HCT116 (cell line): ENCODE data around the gene RPTOR. TPM values are rescaled to one million over a fixed set of nuclear protein-coding genes. Genes with fewer than 3 reads are reported as not detected.

Experiments
- ATAC-seq: fragments of 200-7000 bp; cut with Tn5 transposase; 2 replicates; pipeline ENCODE4 v1.9.1; 2020; ENCODE audit warnings: mild to moderate bottlenecking, moderate library complexity
- BruUV-seq: library from RNA; stranded (reverse); fragments of 400-500 nt; replicated peaks from 2 replicates; lab custom pipeline; 2021; lab: Mats Ljungman, UMichigan
- CTCF ChIA-PET: fragments of 300-600 bp; sonication (Branson Sonifier 250); formaldehyde crosslinking; loops from one replicate; lab custom pipeline; 2021; ENCODE audit warnings: antibody characterized with exemption; lab: Charles Lee
- POLR2A ChIA-PET: fragments of 300-600, 350-600 bp; sonication (Branson Sonifier 250); formaldehyde crosslinking; loops from one replicate; lab custom pipeline; 2021; ENCODE audit warnings: antibody characterized with exemption; lab: Charles Lee
- RAD21 ChIA-PET, 2 experiments: fragments of 300-600 bp; sonication (Branson Sonifier 250); formaldehyde crosslinking; loops; one replicate each; lab custom pipeline; 2023; ENCODE audit warnings: low total read pairs in 2 of 2; ENCODE audit not compliant: uncharacterized antibody in 2 of 2, unreplicated experiment in 2 of 2, low non-redundant PET in 1 of 2; lab: Charles Lee
- DNase-seq: peaks from one replicate; pipeline ENCODE4 v3.0.0-alpha.2; 2010; ENCODE audit warnings: low read depth, low spot score
- H2AFZ ChIP-seq: fragments of 200-600 bp; shearing (Covaris generic), sonication (generic); 2 replicates; pipeline ENCODE4 v1.6.1; 2017; ENCODE audit warnings: low read depth, mixed run types, mixed read lengths, antibody characterized with exemption, low read length; ENCODE audit not compliant: poor library complexity, severe bottlenecking
- H3K27ac ChIP-seq: 2 replicates; pipeline ENCODE4 v1.5.1; 2012; ENCODE audit warnings: low read depth, low read length
- H3K27me3 ChIP-seq: fragments of 200-600 bp; sonication (generic); 2 replicates; pipeline ENCODE4 v1.6.1; 2016; ENCODE audit warnings: mixed run types, low read length, mixed read lengths; ENCODE audit not compliant: insufficient read depth
- H3K36me3 ChIP-seq, 2 experiments: fragments of 200-500 bp in 1 of 2; fragments of 200-600 bp in 1 of 2; sonication (Bioruptor generic) in 1 of 2; sonication (generic) in 1 of 2; 2 replicates each; pipeline versions ENCODE4 v1.5.1 to v1.6.1; 2014 to 2016; ENCODE audit warnings: low read length in 2 of 2, inconsistent platforms in 1 of 2, mixed read lengths in 1 of 2, mixed run types in 1 of 2; ENCODE audit not compliant: insufficient read depth in 2 of 2, control insufficient read depth in 1 of 2
- H3K4me1 ChIP-seq, 2 experiments: fragments of 200-600 bp in 1 of 2; sonication (generic) in 1 of 2; 2 replicates each; pipeline versions ENCODE4 v1.5.1 to v1.6.1; 2012 to 2017; ENCODE audit warnings: low read length in 2 of 2, inconsistent platforms in 1 of 2, mild to moderate bottlenecking in 1 of 2, mixed read lengths in 1 of 2, mixed run types in 1 of 2, moderate library complexity in 1 of 2; ENCODE audit not compliant: insufficient read depth in 2 of 2, control insufficient read depth in 1 of 2
- H3K4me2 ChIP-seq: fragments of 200-600 bp; sonication (generic); 2 replicates; pipeline ENCODE4 v1.6.1; 2017; ENCODE audit warnings: mixed run types, low read length, mixed read lengths
- H3K4me3 ChIP-seq, 2 experiments: fragments of 200-600 bp in 1 of 2; sonication (generic) in 1 of 2; replicated peaks in 1 of 2; 2 replicates each; pipeline ENCODE4 v1.5.1; 2011 to 2016; ENCODE audit warnings: low read length in 2 of 2, control low read depth in 1 of 2, low read depth in 1 of 2, mild to moderate bottlenecking in 1 of 2, mixed read lengths in 1 of 2, mixed run types in 1 of 2
- H3K79me2 ChIP-seq: fragments of 200-600 bp; sonication (generic); 2 replicates; pipeline ENCODE4 v1.6.1; 2017; ENCODE audit warnings: mild to moderate bottlenecking, mixed run types, low read length, moderate library complexity, mixed read lengths; ENCODE audit not compliant: insufficient read depth
- H3K9ac ChIP-seq: fragments of 200-600 bp; sonication (generic); 2 replicates; pipeline ENCODE4 v1.6.1; 2016; ENCODE audit warnings: low read length, mixed read lengths
- H3K9me2 ChIP-seq: fragments of 200-600 bp; sonication (generic), shearing (Covaris generic); 2 replicates; pipeline ENCODE4 v1.6.1; 2017; ENCODE audit warnings: mixed run types, mild to moderate bottlenecking, moderate library complexity; ENCODE audit not compliant: insufficient read depth
- H3K9me3 ChIP-seq, 2 experiments: fragments of 200-500 bp in 1 of 2; fragments of 200-600 bp in 1 of 2; sonication (Bioruptor generic) in 1 of 2; sonication (generic) in 1 of 2; 2 replicates each; pipeline ENCODE4 v1.6.1; 2014 to 2017; ENCODE audit warnings: low read length in 2 of 2, mixed read lengths in 2 of 2, inconsistent platforms in 1 of 2, low read depth in 1 of 2, mild to moderate bottlenecking in 1 of 2, mixed run types in 1 of 2, moderate library complexity in 1 of 2; ENCODE audit not compliant: control insufficient read depth in 1 of 2, insufficient read depth in 1 of 2
- H4K20me1 ChIP-seq: fragments of 200-600 bp; sonication (generic), shearing (Covaris generic); 2 replicates; pipeline ENCODE4 v1.6.1; 2017; ENCODE audit warnings: mixed run types, mild to moderate bottlenecking, moderate library complexity; ENCODE audit not compliant: insufficient read depth
- ATF3 ChIP-seq: IDR thresholded peaks from 2 replicates; pipeline ENCODE4 v1.6.1; 2012
- CBX3 ChIP-seq: IDR thresholded peaks from 2 replicates; pipeline ENCODE4 v1.6.1; 2012; ENCODE audit warnings: low read depth
- CEBPB ChIP-seq: IDR thresholded peaks from 2 replicates; pipeline ENCODE4 v1.6.1; 2012; ENCODE audit warnings: low read depth
- CTCF ChIP-seq, 3 experiments: fragments of 200-600 bp in 1 of 3; sonication (generic) in 1 of 3; IDR thresholded peaks in 2 of 3; conservative IDR thresholded peaks in 1 of 3; 2 replicates each; pipeline ENCODE4 v1.5.1; 2012 to 2017; ENCODE audit warnings: low read depth in 2 of 3, low read length in 2 of 3, antibody characterized with exemption in 1 of 3, borderline replicate concordance in 1 of 3, control low read depth in 1 of 3, mild to moderate bottlenecking in 1 of 3, mixed read lengths in 1 of 3, mixed run types in 1 of 3, moderate library complexity in 1 of 3; ENCODE audit not compliant: insufficient read depth in 1 of 3
- EGR1 ChIP-seq: IDR thresholded peaks from 2 replicates; pipeline ENCODE4 v1.6.1; 2012; ENCODE audit warnings: low read depth
- ELF1 ChIP-seq: IDR thresholded peaks from 2 replicates; pipeline ENCODE4 v1.6.1; 2012; ENCODE audit warnings: low read depth, borderline replicate concordance
- EZH2 ChIP-seq: fragments of 200-600 bp; sonication (generic); IDR thresholded peaks from 2 replicates; pipeline ENCODE4 v1.6.1; 2017; ENCODE audit warnings: antibody characterized with exemption, mixed run types
- EZH2phosphoT487 ChIP-seq: fragments of 200-600 bp; IDR thresholded peaks from 2 replicates; pipeline ENCODE4 v1.6.1; 2018; ENCODE audit warnings: antibody characterized with exemption, borderline replicate concordance
- FOSL1 ChIP-seq: IDR thresholded peaks from 2 replicates; pipeline ENCODE4 v1.6.1; 2012; ENCODE audit warnings: low read depth
- JUND ChIP-seq: IDR thresholded peaks from 2 replicates; pipeline ENCODE4 v1.6.1; 2012
- MAX ChIP-seq: IDR thresholded peaks from 2 replicates; pipeline ENCODE4 v1.6.1; 2012
- POLR2A ChIP-seq: IDR thresholded peaks from 2 replicates; pipeline ENCODE4 v1.7.0; 2011; ENCODE audit warnings: borderline replicate concordance; ENCODE audit not compliant: insufficient read depth, insufficient read length; ENCODE audit errors: extremely low read depth
- POLR2AphosphoS5 ChIP-seq: IDR thresholded peaks from 2 replicates; pipeline ENCODE4 v1.6.1; 2011; ENCODE audit warnings: mild to moderate bottlenecking, low read depth, low read length, moderate library complexity
- REST ChIP-seq: IDR thresholded peaks from 2 replicates; pipeline ENCODE4 v1.6.1; 2012; ENCODE audit warnings: low read depth
- SP1 ChIP-seq: IDR thresholded peaks from 2 replicates; pipeline ENCODE4 v1.6.1; 2012; ENCODE audit warnings: low read depth
- SRF ChIP-seq: IDR thresholded peaks from 2 replicates; pipeline ENCODE4 v1.6.1; 2012; ENCODE audit warnings: low read depth
- TCF7L2 ChIP-seq: IDR thresholded peaks from 2 replicates; pipeline ENCODE4 v1.7.0; 2011; ENCODE audit warnings: borderline replicate concordance, inconsistent platforms; ENCODE audit not compliant: insufficient read depth, insufficient read length; ENCODE audit errors: extremely low read depth
- YY1 ChIP-seq: IDR thresholded peaks from 2 replicates; pipeline ENCODE4 v1.6.1; 2011; ENCODE audit warnings: low read length, low read depth, moderate library complexity, mild to moderate bottlenecking; ENCODE audit not compliant: insufficient replicate concordance; ENCODE audit errors: extremely low read depth
- ZBTB33 ChIP-seq: IDR thresholded peaks from 2 replicates; pipeline ENCODE4 v1.6.1; 2011; ENCODE audit warnings: mild to moderate bottlenecking, low read length, moderate library complexity; ENCODE audit not compliant: insufficient replicate concordance; ENCODE audit errors: extremely low read depth
- ZFX ChIP-seq: fragments of 450-650 bp; IDR thresholded peaks from 2 replicates; pipeline ENCODE4 v1.6.1; 2017
- intact Hi-C: fragments of 100-400 bp; cut with micrococcal nuclease; formaldehyde crosslinking; loops from 2 replicates; pipeline ENCODE4 v1.10.0; 2022
- total RNA-seq: library from RNA; stranded (reverse); gene quantifications from one replicate; pipeline ENCODE4 v1.2.1, GENCODE V29; 2021; ENCODE audit not compliant: unreplicated experiment

The RPTOR gene
- total RNA-seq, 1 experiment from 2014 or later, result 69.5 TPM

- BruUV-seq, result no TSS peak
- POLR2A ChIA-PET, result interaction anchor here (1.4 kb wide), 1 partner anchor 11 kb away, joined by 3 read pairs; no protein-coding TSS in a partner anchor
- CTCF ChIA-PET, result interaction anchor here (0.7 kb wide), 1 partner anchor 11 kb away, joined by 3 read pairs; no protein-coding TSS in a partner anchor
These were observed 336.0 kb downstream of the RPTOR start for GRCh38 chr17:80880648-80880985.

More at GRCh38 chr17:80880648-80880985, 336.0 kb downstream of the RPTOR start:
- no peaks in the 10 kb centered on the region for H3K4me1 ChIP-seq
- H2AFZ ChIP-seq, result no peak overlapping the region
- no peaks in the 10 kb centered on the region for H3K9me3 ChIP-seq
- no peaks in the 10 kb centered on the region for H4K20me1 ChIP-seq
- intact Hi-C loops, result no loop called here
- H3K36me3 ChIP-seq, result peaks cover 11 to 17% of the 10 kb centered on the region in 2 experiments; a peak in 3 of 4 replicates
- TF ChIP-seq MAX (no peak), JUND (no peak), YY1 (no peak), SP1 (no peak), POLR2AphosphoS5 (no peak), ZBTB33 (no peak), ZFX (no peak), CTCF (IDR thresholded peaks at IDR 0.05 in 2 of 3, conservative IDR thresholded peaks at IDR 0.05 in 1 of 3; ENCODE audit: borderline replicate concordance in 1 of 3, insufficient read depth in 1 of 3, low read depth in 2 of 3, low read length in 2 of 3) (no peak), EZH2phosphoT487 (no peak), EZH2 (no peak), FOSL1 (no peak), TCF7L2 (no peak), EGR1 (no peak), CBX3 (no peak), SRF (no peak), CEBPB (no peak), POLR2A (no peak), ELF1 (no peak), REST (no peak), ATF3 (no peak)
- TF ChIP-seq, all 23 proteins: peak for 0
- no peaks in the 10 kb centered on the region for H3K79me2 ChIP-seq
- H3K27me3 ChIP-seq, result no peaks in the 10 kb centered on the region
- no peak for ATAC-seq
- no peak overlapping the region for H3K9ac ChIP-seq
- H3K27ac ChIP-seq, result no peak overlapping the region
- H3K9me2 ChIP-seq, result no peaks in the 10 kb centered on the region
- RAD21 ChIA-PET, result no interaction called here
- no peak overlapping the region for H3K4me2 ChIP-seq
- no peak overlapping the region for H3K4me3 ChIP-seq
- DNase-seq, result no peak
